ENCODE results near the gene FAM131B.

- TF ChIP-seq EP300 (IDR thresholded peaks at IDR 0.05; ENCODE audit: borderline replicate concordance): no peak
- TF ChIP-seq REST (IDR thresholded peaks at IDR 0.05; ENCODE audit: low read depth): no peak
- no peak for TF ChIP-seq CREB1 (IDR thresholded peaks at IDR 0.05; ENCODE audit: low read depth)
- no peak for TF ChIP-seq NFIC (IDR thresholded peaks at IDR 0.05)
- TF ChIP-seq TEAD4 (IDR thresholded peaks at IDR 0.05): no peak
- TF ChIP-seq TAF1 (IDR thresholded peaks at IDR 0.05; ENCODE audit: low read depth): no peak
- TF ChIP-seq EGR1 (IDR thresholded peaks at IDR 0.05): no peak
- no peak for TF ChIP-seq MAX (IDR thresholded peaks at IDR 0.05)
- TF ChIP-seq CEBPB (IDR thresholded peaks at IDR 0.05): no peak
- TF ChIP-seq USF1 (IDR thresholded peaks at IDR 0.05): no peak
Observed at GRCh38 chr7:143384148-143384547, 21.6 kb upstream of the FAM131B start.
